Heart left ventricle (tissue), 13 donors: ENCODE data around the gene CTCFL.

Experiments
- CTCF ChIP-seq, 12 donors: fragments of 200-600 bp; sonication (generic) in 4 of 12; IDR thresholded peaks; one replicate each; pipeline versions ENCODE4 v1.5.0 to v1.8.0; 2018 to 2022; ENCODE audit warnings: antibody characterized with exemption in 12 of 12, mild to moderate bottlenecking in 5 of 12
- POLR2A ChIP-seq, 2 donors: fragments of 450-650 bp; IDR thresholded peaks; one replicate each; pipeline ENCODE4 v1.6.1; 2017; ENCODE audit warnings: antibody characterized with exemption in 2 of 2, mild to moderate bottlenecking in 2 of 2, moderate library complexity in 2 of 2
- donor health status: ischemic (EF 13 %, LVEDD 7.1; RV severe dilation, severe dysfunction).
- donor health status: DM: no; HTN: yes; CAD: no.
- donor health status: DM: no; HTN: no; CAD: no.
- donor health status: ischemic (EF 25% LVEDD 6.9; RV normal size, moderate dysfunction).
- donor health status: ischemic (EF 25% LVEDD 5.7; RV mildly dilated, moderate dysfunction).
- donor health status: ischemic (EF 35%, LVEDD 5.7; RV mildly dilated, moderate dysfunction).
- donor health status: nonischemic (EF 11% LVEDD 7.7; RV severe dilation, severe dysfunction).
- donor health status: DM: yes; HTN: yes; CAD: no.
- donor health status: PGD.
- donor health status: ischemic (EF 29% LVEDD 5.4; RV normal size, mild dysfunction).
- donor health status: nonischemic (EF 23%, LVEDD 6.1; RV moderate dilation, normal function).

GRCh38 chr20:57476641-57477461 is 48.1 kb downstream of the CTCFL start:
- TF ChIP-seq POLR2A (IDR thresholded peaks at IDR 0.05) (no peak), CTCF (IDR thresholded peaks at IDR 0.05) (no peak)
